Measurements from ENCODE around the gene CEACAM21. TPM values are rescaled to one million over a fixed set of nuclear protein-coding genes. Genes with fewer than 3 reads are reported as not detected.

Gene CEACAM21
- total and polyA plus RNA-seq, 2 experiments from 2014 or later = 2.2 to 2.8 TPM

GRCh38 chr19:41597600-41598041, 21.7 kb downstream of the CEACAM21 start:
- H3K36me3 ChIP-seq = no peaks in the 10 kb centered on the region
- no peaks in the 10 kb centered on the region for H3K4me1 ChIP-seq (ENCODE audit: low read depth)
- DNase-seq (ENCODE audit: low read depth in 1 of 2, low spot score in 1 of 2) = peak; percentile 45 to 76
- no peaks in the 10 kb centered on the region for H3K27me3 ChIP-seq
- H3K4me3 ChIP-seq = no peak overlapping the region
- H3K27ac ChIP-seq = no peak overlapping the region
- no peaks in the 10 kb centered on the region for H3K9me3 ChIP-seq (ENCODE audit: low read depth)
- TF ChIP-seq CTCF (IDR thresholded peaks at IDR 0.05; ENCODE audit: low read depth, low read length) = peak; percentile 98

- H3K27ac ChIP-seq = no peak overlapping the region
- H3K4me1 ChIP-seq (ENCODE audit: low read depth) = no peaks in the 10 kb centered on the region
- DNase-seq (ENCODE audit: low read depth in 1 of 2, low spot score in 1 of 2) = no peak
- no peak overlapping the region for H3K4me3 ChIP-seq
- no peaks in the 10 kb centered on the region for H3K36me3 ChIP-seq
- no peaks in the 10 kb centered on the region for H3K27me3 ChIP-seq
- no peak for TF ChIP-seq CTCF (IDR thresholded peaks at IDR 0.05; ENCODE audit: low read depth, low read length)
- no peaks in the 10 kb centered on the region for H3K9me3 ChIP-seq (ENCODE audit: low read depth)
These were observed 23.4 kb downstream of the CEACAM21 start for GRCh38 chr19:41599175-41599966.

GRCh38 chr19:41601771-41602170, 25.8 kb downstream of the CEACAM21 start:
- TF ChIP-seq CTCF (IDR thresholded peaks at IDR 0.05; ENCODE audit: low read depth, low read length) = no peak
- H3K36me3 ChIP-seq = no peaks in the 10 kb centered on the region
- no peaks in the 10 kb centered on the region for H3K4me1 ChIP-seq (ENCODE audit: low read depth)
- no peak overlapping the region for H3K4me3 ChIP-seq
- H3K27me3 ChIP-seq = no peaks in the 10 kb centered on the region
- H3K9me3 ChIP-seq (ENCODE audit: low read depth) = no peaks in the 10 kb centered on the region
- no peak overlapping the region for H3K27ac ChIP-seq
- no peak for DNase-seq (ENCODE audit: low read depth in 1 of 2, low spot score in 1 of 2)

- Histone ChIP-seq H3K9me3 (ENCODE audit: low read depth) (no peaks in the 10 kb centered on the region), H3K4me3 (no peak overlapping the region), H3K36me3 (no peaks in the 10 kb centered on the region), H3K27ac (no peak overlapping the region), H3K4me1 (ENCODE audit: low read depth) (no peaks in the 10 kb centered on the region), H3K27me3 (no peaks in the 10 kb centered on the region)
- no peak for DNase-seq (ENCODE audit: low read depth in 1 of 2, low spot score in 1 of 2)
- TF ChIP-seq CTCF (IDR thresholded peaks at IDR 0.05; ENCODE audit: low read depth, low read length) = no peak
These were observed 28.9 kb downstream of the CEACAM21 start for GRCh38 chr19:41604831-41605230.

GRCh38 chr19:41606215-41606837, 30.4 kb downstream of the CEACAM21 start:
- Histone ChIP-seq H3K4me3 (no peak overlapping the region), H3K27me3 (no peaks in the 10 kb centered on the region), H3K36me3 (no peaks in the 10 kb centered on the region), H3K4me1 (ENCODE audit: low read depth) (no peaks in the 10 kb centered on the region), H3K27ac (no peak overlapping the region), H3K9me3 (ENCODE audit: low read depth) (no peaks in the 10 kb centered on the region)
- TF ChIP-seq CTCF (IDR thresholded peaks at IDR 0.05; ENCODE audit: low read depth, low read length) = no peak
- no peak for DNase-seq (ENCODE audit: low read depth in 1 of 2, low spot score in 1 of 2)

Measured in cardiac muscle cell (in vitro differentiated cells and primary cell).